CMK (cell line): ENCODE data around the gene COG5.

ENCODE experiments used
- DNase-seq: peaks from one replicate; pipeline ENCODE4 v3.0.0-alpha.2; 2010; ENCODE audit warnings: low read depth

COG5 gene

GRCh38 chr7:107154826-107155225 lies 408.9 kb downstream of the COG5 start:
- no peak for DNase-seq

GRCh38 chr7:107152011-107152410 lies 411.7 kb downstream of the COG5 start:
- no peak for DNase-seq
